Esophagus muscularis mucosa (tissue), 4 donors: ENCODE results near the gene GLIS2.

Source experiments
- CTCF ChIP-seq, 3 experiments: fragments of 200-600 bp in 2 of 3; fragments of 450-650 bp in 1 of 3; sonication (generic) in 2 of 3; IDR thresholded peaks; one replicate each; pipeline ENCODE4 v1.5.1; 2017 to 2019; ENCODE audit warnings: antibody characterized with exemption in 3 of 3, mild to moderate bottlenecking in 2 of 3, moderate library complexity in 1 of 3
- EP300 ChIP-seq: sonication (generic); formaldehyde crosslinking; IDR thresholded peaks from one replicate; pipeline ENCODE4 v1.6.1; 2017; ENCODE audit warnings: antibody characterized with exemption
- POLR2A ChIP-seq: fragments of 450-650 bp; IDR thresholded peaks from one replicate; pipeline ENCODE4 v1.6.1; 2017; ENCODE audit warnings: antibody characterized with exemption, moderate library complexity, mild to moderate bottlenecking, low read depth

- TF ChIP-seq CTCF (IDR thresholded peaks at IDR 0.05) (peak; percentile 6 to 36 (median 29)), POLR2A (no peak), EP300 (no peak)
Observed at GRCh38 chr16:4273858-4274311, 42.0 kb upstream of the GLIS2 start.
